ENCODE measurements around the gene SRPX2.

DNA sequence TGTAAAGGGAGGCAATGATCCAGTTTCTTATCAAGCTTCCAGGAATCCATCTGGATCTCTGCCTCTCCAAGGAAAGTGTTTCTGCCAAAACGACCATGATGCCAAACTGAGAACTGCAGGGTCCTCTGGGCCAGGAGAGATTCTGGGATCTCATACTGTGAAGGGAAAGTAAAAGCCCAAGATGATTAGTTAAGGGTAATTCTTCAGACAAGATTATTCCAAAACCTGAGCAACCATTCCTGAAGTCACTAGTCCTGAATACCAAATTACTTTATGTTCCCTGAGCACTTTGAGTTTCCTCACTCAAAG is 42.0 kb downstream of the SRPX2 start:
- TF ChIP-seq ZNF629 (CRISPR knock-in tag; conservative IDR thresholded peaks at IDR 0.05) (no peak), PHF21A (CRISPR knock-in tag; IDR thresholded peaks at IDR 0.05) (no peak), MAFK (conservative IDR thresholded peaks at IDR 0.05 in 1 of 2, IDR thresholded peaks at IDR 0.05 in 1 of 2; ENCODE audit: low read length in 2 of 2) (no peak), BRD4 (CRISPR knock-in tag; IDR thresholded peaks at IDR 0.05) (no peak), FOXP1 (IDR thresholded peaks at IDR 0.05) (no peak), FOXP1 (CRISPR knock-in tag; IDR thresholded peaks at IDR 0.05) (no peak), POLR2A (IDR thresholded peaks at IDR 0.05; ENCODE audit: insufficient read depth in 1 of 2, low read depth in 2 of 2, low read length in 2 of 2) (no peak), ZNF232 (CRISPR knock-in tag; IDR thresholded peaks at IDR 0.05; ENCODE audit: borderline replicate concordance) (no peak), TAF1 (CRISPR knock-in tag; IDR thresholded peaks at IDR 0.05) (no peak), HNF4A (CRISPR knock-in tag; IDR thresholded peaks at IDR 0.05) (no peak)
- TF ChIP-seq, protein P1, sequence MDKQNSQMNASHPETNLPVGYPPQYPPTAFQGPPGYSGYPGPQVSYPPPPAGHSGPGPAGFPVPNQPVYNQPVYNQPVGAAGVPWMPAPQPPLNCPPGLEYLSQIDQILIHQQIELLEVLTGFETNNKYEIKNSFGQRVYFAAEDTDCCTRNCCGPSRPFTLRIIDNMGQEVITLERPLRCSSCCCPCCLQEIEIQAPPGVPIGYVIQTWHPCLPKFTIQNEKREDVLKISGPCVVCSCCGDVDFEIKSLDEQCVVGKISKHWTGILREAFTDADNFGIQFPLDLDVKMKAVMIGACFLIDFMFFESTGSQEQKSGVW (CRISPR knock-in tag; IDR thresholded peaks at IDR 0.05; ENCODE audit: borderline replicate concordance) = no peak
